SK-N-SH (cell line): ENCODE measurements around the gene ZDHHC14. TPM values are rescaled to one million over a fixed set of nuclear protein-coding genes. Genes with fewer than 3 reads are reported as not detected.

Source experiments
- CTCF ChIA-PET: fragments of 300-600, 350-600 bp; formaldehyde crosslinking; extraction: SDS; loops from one replicate; lab custom pipeline; 2021; lab: Yijun Ruan, JAX
- POLR2A ChIA-PET: fragments of 350-600 bp; sonication (Branson Sonifier 250); formaldehyde crosslinking; extraction: SDS; loops from one replicate; lab custom pipeline; 2020; ENCODE audit warnings: antibody characterized with exemption, inconsistent platforms; lab: Yijun Ruan, JAX
- DNase-seq: peaks from one replicate; pipeline ENCODE4 v3.0.0; 2012
- H2AFZ ChIP-seq: fragments of 200-600 bp; sonication (generic); 2 replicates; pipeline ENCODE4 v1.8.1; 2016; ENCODE audit warnings: antibody characterized with exemption, mild to moderate bottlenecking, low read depth
- H3F3A ChIP-seq: fragments of 200-600 bp; sonication (generic); replicated peaks from 2 replicates; pipeline ENCODE3; 2016; ENCODE audit warnings: antibody characterized with exemption, mild to moderate bottlenecking; ENCODE audit not compliant: insufficient read depth
- H3K27ac ChIP-seq, 2 experiments: fragments of 200-500 bp in 1 of 2; fragments of 200-600 bp in 1 of 2; sonication (Bioruptor generic) in 1 of 2; sonication (generic), shearing (Covaris generic) in 1 of 2; 2 replicates each; pipeline versions ENCODE4 v1.5.1 to v1.6.1; 2014 to 2016; ENCODE audit warnings: low read depth in 2 of 2, inconsistent platforms in 1 of 2, low read length in 1 of 2, mild to moderate bottlenecking in 1 of 2, mixed read lengths in 1 of 2
- H3K27me3 ChIP-seq: fragments of 200-600 bp; sonication (generic), shearing (Covaris generic); 2 replicates; pipeline ENCODE4 v1.6.1; 2016; ENCODE audit warnings: mixed run types; ENCODE audit not compliant: insufficient read depth
- H3K36me3 ChIP-seq, 2 experiments: fragments of 200-500 bp in 1 of 2; fragments of 200-600 bp in 1 of 2; sonication (Bioruptor generic) in 1 of 2; sonication (generic) in 1 of 2; replicated peaks in 1 of 2; 2 replicates each; pipeline versions ENCODE3 to v1.5.1; 2014 to 2016; ENCODE audit warnings: low read length in 1 of 2, mild to moderate bottlenecking in 1 of 2; ENCODE audit not compliant: insufficient read depth in 2 of 2, control insufficient read depth in 1 of 2
- H3K4me1 ChIP-seq, 2 experiments: fragments of 200-500 bp in 1 of 2; fragments of 200-600 bp in 1 of 2; sonication (Bioruptor generic) in 1 of 2; sonication (generic), shearing (Covaris generic) in 1 of 2; 2 replicates each; pipeline versions ENCODE4 v1.5.1 to v1.6.1; 2014 to 2016; ENCODE audit warnings: low read depth in 1 of 2, low read length in 1 of 2, mixed run types in 1 of 2; ENCODE audit not compliant: insufficient read depth in 2 of 2, control insufficient read depth in 1 of 2
- H3K4me2 ChIP-seq: fragments of 200-600 bp; sonication (generic), shearing (Covaris generic); 2 replicates; pipeline ENCODE4 v1.6.1; 2017; ENCODE audit warnings: mixed run types
- H3K4me3 ChIP-seq, 2 experiments: fragments of 200-500 bp in 1 of 2; fragments of 200-600 bp in 1 of 2; sonication (Bioruptor generic) in 1 of 2; sonication (generic), shearing (Covaris generic) in 1 of 2; 2 replicates each; pipeline versions ENCODE4 v1.5.1 to v1.8.1; 2014 to 2016; ENCODE audit warnings: low read depth in 2 of 2, inconsistent platforms in 1 of 2, low read length in 1 of 2, mild to moderate bottlenecking in 1 of 2, mixed read lengths in 1 of 2, moderate library complexity in 1 of 2
- H3K79me2 ChIP-seq: fragments of 200-600 bp; sonication (generic); 2 replicates; pipeline ENCODE4 v1.8.1; 2017; ENCODE audit warnings: mild to moderate bottlenecking; ENCODE audit not compliant: insufficient read depth
- H3K9ac ChIP-seq: fragments of 200-600 bp; sonication (generic); 2 replicates; pipeline ENCODE4 v1.6.1; 2017; ENCODE audit warnings: mixed run types
- H3K9me2 ChIP-seq: fragments of 200-600 bp; sonication (generic); 2 replicates; pipeline ENCODE4 v1.6.1; 2017; ENCODE audit warnings: mixed run types
- H3K9me3 ChIP-seq: fragments of 200-600 bp; sonication (generic); 2 replicates; pipeline ENCODE4 v1.6.1; 2017; ENCODE audit warnings: mixed run types, mild to moderate bottlenecking, moderate library complexity
- H4K20me1 ChIP-seq: fragments of 200-600 bp; sonication (generic); 2 replicates; pipeline ENCODE4 v1.6.1; 2017; ENCODE audit warnings: mild to moderate bottlenecking, mixed run types; ENCODE audit not compliant: insufficient read depth
- CHD2 ChIP-seq: fragments of 150-350 bp; IDR thresholded peaks from 2 replicates; pipeline ENCODE4 v1.6.1; 2018; ENCODE audit warnings: low read length; ENCODE audit not compliant: partially characterized antibody
- FOXJ3 ChIP-seq: sonication (generic); formaldehyde crosslinking; IDR thresholded peaks from 2 replicates; pipeline ENCODE4 v1.5.1; 2020; ENCODE audit warnings: mild to moderate bottlenecking, missing genetic modification reagents
- FOXM1 ChIP-seq: IDR thresholded peaks from 2 replicates; pipeline ENCODE4 v1.4.0; 2012; ENCODE audit warnings: low read depth, mild to moderate bottlenecking
- GABPA ChIP-seq: IDR thresholded peaks from 2 replicates; pipeline ENCODE4 v1.4.0; 2012; ENCODE audit warnings: low read depth, mild to moderate bottlenecking
- GATA2 ChIP-seq: sonication (generic); formaldehyde crosslinking; IDR thresholded peaks from 2 replicates; pipeline ENCODE4 v1.5.0; 2020; ENCODE audit warnings: mild to moderate bottlenecking, missing genetic modification reagents
- IRF3 ChIP-seq: fragments of 150-350 bp; IDR thresholded peaks from 2 replicates; pipeline ENCODE4 v1.6.1; 2016; ENCODE audit warnings: mild to moderate bottlenecking, low read depth, low read length
- MAX ChIP-seq: IDR thresholded peaks from 2 replicates; pipeline ENCODE4 v1.4.0; 2012; ENCODE audit warnings: low read depth
- MXI1 ChIP-seq: IDR thresholded peaks from 2 replicates; pipeline ENCODE4 v1.6.1; 2012; ENCODE audit warnings: mild to moderate bottlenecking, low read depth, low read length, improper control_type of control experiment
- NRF1 ChIP-seq: IDR thresholded peaks from 2 replicates; pipeline ENCODE4 v1.6.1; 2012; ENCODE audit warnings: low read depth, mild to moderate bottlenecking, low read length
- RAD21 ChIP-seq: IDR thresholded peaks from 2 replicates; pipeline ENCODE4 v1.6.1; 2012; ENCODE audit warnings: mild to moderate bottlenecking, low read length
- SMC3 ChIP-seq: IDR thresholded peaks from 2 replicates; pipeline ENCODE4 v1.6.1; 2012; ENCODE audit warnings: low read depth, low read length, improper control_type of control experiment
- WGBS: methylation state at CpG from one replicate; pipeline ENCODE4 v1.1.6; 2017; ENCODE audit warnings: low lambda C conversion rate; 5-methylcytosine and 5-hydroxymethylcytosine counted together
- polyA plus RNA-seq, 3 experiments: library from polyadenylated mRNA; depleted of rRNA; stranded (reverse); fragments of >200 nt; gene quantifications; 2 replicates each; pipeline ENCODE4 v1.2.3, GENCODE V29; 2012
- TF ChIP-seq, protein P1 (sequence below): fragments of 200-600 bp; sonication (generic); IDR thresholded peaks from 2 replicates; pipeline ENCODE4 v1.6.1; 2017; ENCODE audit warnings: antibody characterized with exemption, mild to moderate bottlenecking, moderate library complexity
- TF ChIP-seq, protein P2 (sequence below): fragments of 150-350 bp; IDR thresholded peaks from 2 replicates; pipeline ENCODE4 v1.6.1; 2017; ENCODE audit warnings: antibody characterized with exemption, low read length, low read depth, borderline replicate concordance

Gene ZDHHC14
- polyA plus RNA-seq, 1 of the 3 experiments (the other 2 are of a cell fraction) = 5.4 TPM

DNA sequence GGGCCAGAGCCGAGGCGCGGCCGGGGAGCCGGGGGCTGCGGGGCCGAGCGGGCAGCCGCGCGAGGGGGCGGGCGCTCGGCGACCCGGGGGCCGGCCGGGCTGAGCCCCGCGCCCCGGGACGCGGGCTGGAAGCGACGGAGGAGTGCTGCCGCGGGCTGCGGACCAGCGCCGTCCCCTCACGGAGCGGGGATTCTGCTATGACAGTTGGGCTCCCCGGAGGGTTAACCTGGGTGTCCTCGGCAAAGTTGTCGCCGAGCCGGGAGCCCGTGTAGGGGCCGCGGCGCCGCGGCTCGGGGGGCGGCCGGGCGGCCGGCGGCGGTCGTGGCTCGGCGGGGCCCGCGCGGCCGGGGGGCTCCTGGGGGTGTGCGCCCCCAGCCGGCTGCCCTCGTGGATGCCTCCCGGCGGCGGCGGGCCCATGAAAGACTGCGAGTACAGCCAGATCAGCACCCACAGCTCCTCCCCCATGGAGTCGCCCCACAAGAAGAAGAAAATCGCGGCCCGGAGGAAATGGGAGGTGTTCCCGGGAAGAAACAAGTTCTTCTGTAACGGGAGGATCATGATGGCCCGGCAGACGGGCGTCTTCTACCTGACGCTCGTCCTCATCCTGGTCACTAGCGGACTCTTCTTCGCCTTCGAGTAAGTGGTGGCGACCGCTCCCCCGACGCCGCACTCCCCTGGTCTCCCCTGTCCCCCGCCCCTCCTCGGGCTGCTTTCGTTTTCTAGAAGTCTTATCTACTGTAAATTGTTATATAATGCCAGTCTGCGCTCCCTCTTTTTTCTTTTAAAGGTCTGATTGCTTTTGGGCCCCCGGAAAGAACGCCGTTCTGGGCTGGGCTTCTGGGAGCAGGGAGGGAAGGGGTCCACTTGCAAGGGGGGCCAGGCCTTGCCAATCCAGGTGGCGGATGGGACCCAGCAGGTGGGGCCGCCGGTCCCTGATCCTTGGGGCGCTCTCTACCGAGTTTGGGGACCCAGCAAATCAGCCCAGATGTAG, 936 bp downstream of the ZDHHC14 start:
- H3K4me3 ChIP-seq = peak overlapping the region; percentile 92 to 97
- peak overlapping the region; percentile 65; the same call in 1 of the 2 replicates for H2AFZ ChIP-seq
- H3K27me3 ChIP-seq = no peaks in the 10 kb centered on the region
- peak overlapping the region; percentile 24 to 94; a peak in 3 of 4 replicates for H3K27ac ChIP-seq
- H3K36me3 ChIP-seq = no peaks in the 10 kb centered on the region
- no peaks in the 10 kb centered on the region for H3K9me3 ChIP-seq
- H3K9ac ChIP-seq = peak overlapping the region; percentile 60
- TF ChIP-seq IRF3 = no peak
- no peak for TF ChIP-seq MAX
- TF ChIP-seq GATA2 (CRISPR knock-in tag) = no peak
- TF ChIP-seq, protein P1, sequence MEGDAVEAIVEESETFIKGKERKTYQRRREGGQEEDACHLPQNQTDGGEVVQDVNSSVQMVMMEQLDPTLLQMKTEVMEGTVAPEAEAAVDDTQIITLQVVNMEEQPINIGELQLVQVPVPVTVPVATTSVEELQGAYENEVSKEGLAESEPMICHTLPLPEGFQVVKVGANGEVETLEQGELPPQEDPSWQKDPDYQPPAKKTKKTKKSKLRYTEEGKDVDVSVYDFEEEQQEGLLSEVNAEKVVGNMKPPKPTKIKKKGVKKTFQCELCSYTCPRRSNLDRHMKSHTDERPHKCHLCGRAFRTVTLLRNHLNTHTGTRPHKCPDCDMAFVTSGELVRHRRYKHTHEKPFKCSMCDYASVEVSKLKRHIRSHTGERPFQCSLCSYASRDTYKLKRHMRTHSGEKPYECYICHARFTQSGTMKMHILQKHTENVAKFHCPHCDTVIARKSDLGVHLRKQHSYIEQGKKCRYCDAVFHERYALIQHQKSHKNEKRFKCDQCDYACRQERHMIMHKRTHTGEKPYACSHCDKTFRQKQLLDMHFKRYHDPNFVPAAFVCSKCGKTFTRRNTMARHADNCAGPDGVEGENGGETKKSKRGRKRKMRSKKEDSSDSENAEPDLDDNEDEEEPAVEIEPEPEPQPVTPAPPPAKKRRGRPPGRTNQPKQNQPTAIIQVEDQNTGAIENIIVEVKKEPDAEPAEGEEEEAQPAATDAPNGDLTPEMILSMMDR = peak; percentile 20; the same call in 1 of the 2 replicates
- peak; percentile 8; the same call in 1 of the 2 replicates for TF ChIP-seq RAD21
- no peak for TF ChIP-seq NRF1
- TF ChIP-seq FOXM1 = no peak
- no peak for TF ChIP-seq MXI1
- TF ChIP-seq FOXJ3 (CRISPR knock-in tag) = no peak
- no peak for TF ChIP-seq CHD2
- TF ChIP-seq, protein P2, sequence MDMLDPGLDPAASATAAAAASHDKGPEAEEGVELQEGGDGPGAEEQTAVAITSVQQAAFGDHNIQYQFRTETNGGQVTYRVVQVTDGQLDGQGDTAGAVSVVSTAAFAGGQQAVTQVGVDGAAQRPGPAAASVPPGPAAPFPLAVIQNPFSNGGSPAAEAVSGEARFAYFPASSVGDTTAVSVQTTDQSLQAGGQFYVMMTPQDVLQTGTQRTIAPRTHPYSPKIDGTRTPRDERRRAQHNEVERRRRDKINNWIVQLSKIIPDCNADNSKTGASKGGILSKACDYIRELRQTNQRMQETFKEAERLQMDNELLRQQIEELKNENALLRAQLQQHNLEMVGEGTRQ = no peak
- TF ChIP-seq GABPA = no peak
- 0 out of 2 replicates have a peak, but pooled peaks have one; percentile 7 for TF ChIP-seq SMC3
- H3K4me1 ChIP-seq = peaks cover 0 to 11% of the 10 kb centered on the region in 2 experiments; a peak in 2 of 4 replicates
- ChIA-PET CTCF (interaction anchor here (1.0 to 1.6 kb wide), 4 partner anchors 9 to 67 kb away, joined by 3 to 5 read pairs (median 3); no protein-coding TSS in a partner anchor), POLR2A (interaction anchor here (1.2 kb wide), 1 partner anchor 59 kb away, joined by 3 read pairs; the partner anchor contains the start of gene TMEM242)
- peaks cover 21% of the 10 kb centered on the region for H3K79me2 ChIP-seq
- H3K9me2 ChIP-seq = no peaks in the 10 kb centered on the region
- H3F3A ChIP-seq = peaks cover 3% of the 10 kb centered on the region
- DNase-seq = peak; percentile 81
- WGBS = 15% methylated on average over 32 of the region's 96 CpGs
- peak overlapping the region; percentile 85 for H3K4me2 ChIP-seq
- no peaks in the 10 kb centered on the region for H4K20me1 ChIP-seq
